Measurements from ENCODE around the gene TTF1. TPM values are rescaled to one million over a fixed set of nuclear protein-coding genes. Genes with fewer than 3 reads are reported as not detected.

TTF1 gene
- total RNA-seq, 2 experiments from 2014 or later: 29.7 to 30.0 TPM

- Mint-ChIP-seq H3K4me3 (no peak overlapping the region), H3K27ac (no peak overlapping the region), H3K36me3 (no peaks in the 10 kb centered on the region), H3K27me3 (peaks cover 76% of the 10 kb centered on the region), H3K4me1 (no peaks in the 10 kb centered on the region), H3K9me3 (ENCODE audit: low read depth) (no peaks in the 10 kb centered on the region)
- DNase-seq (no peak), ATAC-seq (no peak)
- CTCF ChIA-PET: no interaction called here
These were observed 19.0 kb upstream of the TTF1 start for GRCh38 chr9:132425675-132426062.

GRCh38 chr9:132424857-132425674 lies 18.4 kb upstream of the TTF1 start:
- H3K27ac Mint-ChIP-seq: no peak overlapping the region
- H3K27me3 Mint-ChIP-seq: peaks cover 74% of the 10 kb centered on the region
- H3K36me3 Mint-ChIP-seq: no peaks in the 10 kb centered on the region
- H3K9me3 Mint-ChIP-seq (ENCODE audit: low read depth): no peaks in the 10 kb centered on the region
- no peak overlapping the region for H3K4me3 Mint-ChIP-seq
- ATAC-seq (no peak), DNase-seq (no peak)
- CTCF ChIA-PET: no interaction called here
- no peaks in the 10 kb centered on the region for H3K4me1 Mint-ChIP-seq

GRCh38 chr9:132423503-132423902 lies 16.9 kb upstream of the TTF1 start:
- H3K4me3 Mint-ChIP-seq: no peak overlapping the region
- ATAC-seq (no peak), DNase-seq (no peak)
- no peak overlapping the region for H3K27ac Mint-ChIP-seq
- no peaks in the 10 kb centered on the region for H3K4me1 Mint-ChIP-seq
- CTCF ChIA-PET: interaction anchor here (0.9 kb wide), 1 partner anchor 77 kb away, joined by 4 read pairs; no protein-coding TSS in a partner anchor
- no peaks in the 10 kb centered on the region for H3K9me3 Mint-ChIP-seq (ENCODE audit: low read depth)
- H3K36me3 Mint-ChIP-seq: no peaks in the 10 kb centered on the region
- H3K27me3 Mint-ChIP-seq: peaks cover 75% of the 10 kb centered on the region

GRCh38 chr9:132422574-132422973 lies 15.9 kb upstream of the TTF1 start:
- Mint-ChIP-seq H3K27me3 (peaks cover 80% of the 10 kb centered on the region), H3K27ac (no peak overlapping the region)

GRCh38 chr9:132418726-132419363 lies 12.2 kb upstream of the TTF1 start:
- H3K27me3 Mint-ChIP-seq: peaks cover 78% of the 10 kb centered on the region
- H3K4me3 Mint-ChIP-seq: no peak overlapping the region
- H3K36me3 Mint-ChIP-seq: no peaks in the 10 kb centered on the region
- no peaks in the 10 kb centered on the region for H3K4me1 Mint-ChIP-seq
- DNase-seq (no peak), ATAC-seq (no peak)
- H3K27ac Mint-ChIP-seq: no peak overlapping the region
- CTCF ChIA-PET: no interaction called here
- H3K9me3 Mint-ChIP-seq (ENCODE audit: low read depth): no peaks in the 10 kb centered on the region

More at GRCh38 chr9:132422574-132422973, 15.9 kb upstream of the TTF1 start:
- CTCF ChIA-PET: interaction anchor here (0.9 to 1.8 kb wide), 3 partner anchors 10 to 78 kb away, joined by 3 to 12 read pairs (median 4); no protein-coding TSS in a partner anchor
- Mint-ChIP-seq H3K9me3 (ENCODE audit: low read depth) (no peaks in the 10 kb centered on the region), H3K4me1 (no peaks in the 10 kb centered on the region), H3K4me3 (no peak overlapping the region), H3K36me3 (no peaks in the 10 kb centered on the region)
- no peak for DNase-seq
- no peak for ATAC-seq

GRCh38 chr9:132415181-132415580 lies 8.5 kb upstream of the TTF1 start:
- Mint-ChIP-seq H3K9me3 (ENCODE audit: low read depth) (no peaks in the 10 kb centered on the region), H3K4me3 (no peak overlapping the region), H3K4me1 (peaks cover 16% of the 10 kb centered on the region)

GRCh38 chr9:132414731-132415130 lies 8.1 kb upstream of the TTF1 start:
- Mint-ChIP-seq H3K4me1 (peaks cover 16% of the 10 kb centered on the region), H3K27me3 (peaks cover 87% of the 10 kb centered on the region), H3K9me3 (ENCODE audit: low read depth) (no peaks in the 10 kb centered on the region), H3K4me3 (no peak overlapping the region), H3K27ac (no peak overlapping the region), H3K36me3 (no peaks in the 10 kb centered on the region)
- DNase-seq: no peak
- CTCF ChIA-PET: interaction anchor here (0.9 to 4.3 kb wide), 5 partner anchors 70 to 160 kb away, joined by 3 to 59 read pairs (median 4); no protein-coding TSS in a partner anchor
- no peak for ATAC-seq

More at GRCh38 chr9:132415181-132415580, 8.5 kb upstream of the TTF1 start:
- H3K36me3 Mint-ChIP-seq: no peaks in the 10 kb centered on the region
- peaks cover 89% of the 10 kb centered on the region for H3K27me3 Mint-ChIP-seq
- ATAC-seq: no peak
- H3K27ac Mint-ChIP-seq: no peak overlapping the region
- CTCF ChIA-PET: interaction anchor here (1.2 to 4.3 kb wide), 4 partner anchors 70 to 160 kb away, joined by 3 to 59 read pairs (median 4); no protein-coding TSS in a partner anchor
- no peak for DNase-seq

- H3K9me3 Mint-ChIP-seq (ENCODE audit: low read depth): no peaks in the 10 kb centered on the region
- ATAC-seq (no peak), DNase-seq (no peak)
- no peak overlapping the region for H3K27ac Mint-ChIP-seq
- H3K27me3 Mint-ChIP-seq: peaks cover 87% of the 10 kb centered on the region
- no peak overlapping the region for H3K4me3 Mint-ChIP-seq
- H3K4me1 Mint-ChIP-seq: peaks cover 19% of the 10 kb centered on the region
- CTCF ChIA-PET: interaction anchor here (0.9 to 4.3 kb wide), 6 partner anchors 8 to 385 kb away, joined by 3 to 59 read pairs (median 6); no protein-coding TSS in a partner anchor
- no peaks in the 10 kb centered on the region for H3K36me3 Mint-ChIP-seq
These were observed 7.3 kb upstream of the TTF1 start for GRCh38 chr9:132413926-132414325.

- DNase-seq: peak; percentile 62
- no peak overlapping the region for H3K4me3 Mint-ChIP-seq
These were observed 5.4 kb upstream of the TTF1 start for GRCh38 chr9:132412089-132412488.

GRCh38 chr9:132411091-132411508 lies 4.5 kb upstream of the TTF1 start:
- Mint-ChIP-seq H3K9me3 (ENCODE audit: low read depth) (no peaks in the 10 kb centered on the region), H3K27me3 (peaks cover 66% of the 10 kb centered on the region), H3K4me1 (peaks cover 27% of the 10 kb centered on the region), H3K36me3 (no peaks in the 10 kb centered on the region), H3K27ac (peak overlapping the region; percentile 28), H3K4me3 (peak overlapping the region; percentile 43)
- CTCF ChIA-PET: interaction anchor here (0.6 to 1.9 kb wide), 11 partner anchors 11 to 636 kb away, joined by 3 to 9 read pairs (median 3); no protein-coding TSS in a partner anchor
- DNase-seq (peak; percentile 82), ATAC-seq (peak; percentile 66)

More at GRCh38 chr9:132412089-132412488, 5.4 kb upstream of the TTF1 start:
- no peaks in the 10 kb centered on the region for H3K9me3 Mint-ChIP-seq (ENCODE audit: low read depth)
- ATAC-seq: peak; percentile 40
- CTCF ChIA-PET: interaction anchor here (0.6 to 4.3 kb wide), 23 partner anchors 8 to 392 kb away, joined by 3 to 59 read pairs (median 4); partner anchors contain the start of genes DDX31 and GTF3C4
- peaks cover 22% of the 10 kb centered on the region for H3K4me1 Mint-ChIP-seq
- H3K36me3 Mint-ChIP-seq: no peaks in the 10 kb centered on the region
- no peak overlapping the region for H3K27ac Mint-ChIP-seq
- peaks cover 74% of the 10 kb centered on the region for H3K27me3 Mint-ChIP-seq

GRCh38 chr9:132410642-132411041 lies 4.0 kb upstream of the TTF1 start:
- CTCF ChIA-PET: interaction anchor here (0.6 to 1.9 kb wide), 17 partner anchors 11 to 637 kb away, joined by 3 to 9 read pairs (median 3); no protein-coding TSS in a partner anchor
- H3K4me1 Mint-ChIP-seq: peaks cover 31% of the 10 kb centered on the region
- peak overlapping the region; percentile 28 for H3K27ac Mint-ChIP-seq
- ATAC-seq (peak; percentile 23), DNase-seq (peak; percentile 46)
- H3K36me3 Mint-ChIP-seq: no peaks in the 10 kb centered on the region
- no peaks in the 10 kb centered on the region for H3K9me3 Mint-ChIP-seq (ENCODE audit: low read depth)
- H3K27me3 Mint-ChIP-seq: peaks cover 62% of the 10 kb centered on the region
- H3K4me3 Mint-ChIP-seq: peak overlapping the region; percentile 43

- Mint-ChIP-seq H3K4me1 (peaks cover 38% of the 10 kb centered on the region), H3K4me3 (peak within 1 kb of the TSS; percentile 43), H3K27ac (peak within 1 kb of the TSS; percentile 28), H3K27me3 (peaks cover 56% of the 10 kb centered on the region), H3K9me3 (ENCODE audit: low read depth) (no peaks in the 10 kb centered on the region), H3K36me3 (peaks cover 2% of the 10 kb centered on the region)
- ATAC-seq: peak; percentile 32
- peak; percentile 52 for DNase-seq
- CTCF ChIA-PET: interaction anchor here (0.6 to 1.9 kb wide), 12 partner anchors 35 to 562 kb away, joined by 3 to 9 read pairs (median 4); no protein-coding TSS in a partner anchor
These were observed 3.3 kb upstream of the TTF1 start, which contains the start of gene CFAP77 for GRCh38 chr9:132409828-132410528. TSS of gene CFAP77 (plus strand) at chr9:132410211. CDS start at chr9:132410272, 61 bp downstream.
